GM10266 (cell line): ENCODE measurements around the gene FNDC3B.

Experiments
- DNase-seq: peaks from one replicate; pipeline ENCODE4 v3.0.0; 2012; ENCODE audit errors: extremely low spot score
- CTCF ChIP-seq: IDR thresholded peaks from 2 replicates; pipeline ENCODE4 v1.5.1; 2012; ENCODE audit warnings: mild to moderate bottlenecking, low read depth; ENCODE audit not compliant: control insufficient read depth, insufficient read depth; ENCODE audit errors: missing control alignments

The FNDC3B gene

GRCh38 chr3:172219750-172220149 is 180.4 kb downstream of the FNDC3B start:
- TF ChIP-seq CTCF: no peak

GRCh38 chr3:172221547-172221946 is 182.2 kb downstream of the FNDC3B start:
- no peak for TF ChIP-seq CTCF
- no peak for DNase-seq

More at GRCh38 chr3:172219750-172220149, 180.4 kb downstream of the FNDC3B start:
- DNase-seq: no peak

GRCh38 chr3:172222478-172223071 is 183.2 kb downstream of the FNDC3B start:
- DNase-seq: no peak
- no peak for TF ChIP-seq CTCF

- no peak for DNase-seq
- no peak for TF ChIP-seq CTCF
Measured at GRCh38 chr3:172223870-172224269, 184.5 kb downstream of the FNDC3B start.

- TF ChIP-seq CTCF: no peak
- DNase-seq: no peak
Measured at GRCh38 chr3:172224560-172225214, 185.3 kb downstream of the FNDC3B start.

GRCh38 chr3:172225215-172225707 is 185.9 kb downstream of the FNDC3B start:
- TF ChIP-seq CTCF: no peak
- no peak for DNase-seq

GRCh38 chr3:172226831-172227230 is 187.5 kb downstream of the FNDC3B start:
- no peak for TF ChIP-seq CTCF
- no peak for DNase-seq
